Activated naive CD4-positive, alpha-beta T cell treated with anti-CD3 and anti-CD28 coated beads, Interleukin-2, amount 10 ng/mL, durations not matched to agents 7 days and 5 days (primary cell): ENCODE data around the gene BIN1.

Source experiments
- CTCF ChIA-PET: fragments of 350-600 bp; sonication (Branson Sonifier 250); formaldehyde crosslinking; loops from one replicate; lab custom pipeline; 2021; ENCODE audit warnings: antibody characterized with exemption; lab: Charles Lee
- DNase-seq: peaks from one replicate; pipeline ENCODE4 v3.0.0-alpha.2; 2020
- H3K27ac Mint-ChIP-seq: one replicate; pipeline ENCODE4 v1.8.0; 2021; ENCODE audit warnings: mild to moderate bottlenecking, moderate library complexity, mixed read lengths
- H3K27me3 Mint-ChIP-seq: one replicate; pipeline ENCODE4 v1.8.0; 2021; ENCODE audit warnings: mild to moderate bottlenecking, mixed read lengths
- H3K36me3 Mint-ChIP-seq: one replicate; pipeline ENCODE4 v1.8.0; 2021; ENCODE audit warnings: mixed read lengths
- H3K4me1 Mint-ChIP-seq: one replicate; pipeline ENCODE4 v1.8.0; 2021; ENCODE audit warnings: mixed read lengths
- H3K4me3 Mint-ChIP-seq: one replicate; pipeline ENCODE4 v1.8.0; 2021; ENCODE audit warnings: mild to moderate bottlenecking, moderate library complexity, mixed read lengths
- H3K9me3 Mint-ChIP-seq: one replicate; pipeline ENCODE4 v1.8.0; 2021; ENCODE audit warnings: mixed read lengths

Gene BIN1

GRCh38 chr2:127053731-127054603, 53.0 kb downstream of the BIN1 start:
- Mint-ChIP-seq H3K9me3 (no peaks in the 10 kb centered on the region), H3K27ac (no peak overlapping the region), H3K4me3 (no peak overlapping the region), H3K36me3 (peaks cover 15% of the 10 kb centered on the region), H3K4me1 (peaks cover 2% of the 10 kb centered on the region), H3K27me3 (no peaks in the 10 kb centered on the region)
- no peak for DNase-seq
- CTCF ChIA-PET: interaction anchor here (0.9 to 1.9 kb wide), 2 partner anchors 14 to 27 kb away, joined by 3 to 8 read pairs; no protein-coding TSS in a partner anchor

- CTCF ChIA-PET: interaction anchor here (0.6 to 1.9 kb wide), 4 partner anchors 10 to 640 kb away, joined by 3 to 8 read pairs (median 4); no protein-coding TSS in a partner anchor
- Mint-ChIP-seq H3K27ac (peak overlapping the region; percentile 54), H3K27me3 (no peaks in the 10 kb centered on the region), H3K4me3 (no peak overlapping the region), H3K36me3 (peaks cover 13% of the 10 kb centered on the region), H3K9me3 (no peaks in the 10 kb centered on the region), H3K4me1 (peaks cover 2% of the 10 kb centered on the region)
- DNase-seq: no peak
Observed at GRCh38 chr2:127052771-127053691, 53.9 kb downstream of the BIN1 start.

GRCh38 chr2:127052057-127052770, 54.7 kb downstream of the BIN1 start:
- H3K27me3 Mint-ChIP-seq: no peaks in the 10 kb centered on the region
- CTCF ChIA-PET: interaction anchor here (0.6 to 1.9 kb wide), 6 partner anchors 10 to 639 kb away, joined by 3 to 8 read pairs (median 4); no protein-coding TSS in a partner anchor
- peak overlapping the region; percentile 54 for H3K27ac Mint-ChIP-seq
- peaks cover 2% of the 10 kb centered on the region for H3K4me1 Mint-ChIP-seq
- DNase-seq: no peak
- H3K4me3 Mint-ChIP-seq: no peak overlapping the region
- no peaks in the 10 kb centered on the region for H3K9me3 Mint-ChIP-seq
- peaks cover 15% of the 10 kb centered on the region for H3K36me3 Mint-ChIP-seq

- Mint-ChIP-seq H3K4me1 (peaks cover 2% of the 10 kb centered on the region), H3K4me3 (no peak overlapping the region), H3K27me3 (no peaks in the 10 kb centered on the region), H3K9me3 (no peaks in the 10 kb centered on the region), H3K36me3 (peaks cover 15% of the 10 kb centered on the region), H3K27ac (no peak overlapping the region)
- CTCF ChIA-PET: interaction anchor here (0.9 to 1.7 kb wide), 4 partner anchors 14 to 79 kb away, joined by 3 to 4 read pairs (median 3); no protein-coding TSS in a partner anchor
- DNase-seq: peak; percentile 20
Observed at GRCh38 chr2:127051116-127052056, 55.6 kb downstream of the BIN1 start.

GRCh38 chr2:127050803-127051115, 56.2 kb downstream of the BIN1 start:
- Mint-ChIP-seq H3K36me3 (peaks cover 15% of the 10 kb centered on the region), H3K9me3 (peaks cover 1% of the 10 kb centered on the region), H3K27ac (no peak overlapping the region), H3K27me3 (no peaks in the 10 kb centered on the region), H3K4me1 (peaks cover 2% of the 10 kb centered on the region), H3K4me3 (no peak overlapping the region)
- no peak for DNase-seq
- CTCF ChIA-PET: interaction anchor here (0.9 to 1.7 kb wide), 4 partner anchors 15 to 79 kb away, joined by 3 to 4 read pairs (median 3); no protein-coding TSS in a partner anchor

GRCh38 chr2:127049927-127050802, 56.8 kb downstream of the BIN1 start:
- H3K9me3 Mint-ChIP-seq: peaks cover 1% of the 10 kb centered on the region
- H3K4me3 Mint-ChIP-seq: no peak overlapping the region
- H3K4me1 Mint-ChIP-seq: peaks cover 2% of the 10 kb centered on the region
- H3K27ac Mint-ChIP-seq: no peak overlapping the region
- no peaks in the 10 kb centered on the region for H3K27me3 Mint-ChIP-seq
- peaks cover 15% of the 10 kb centered on the region for H3K36me3 Mint-ChIP-seq
- DNase-seq: peak; percentile 70
- CTCF ChIA-PET: interaction anchor here (0.8 to 1.7 kb wide), 7 partner anchors 15 to 78 kb away, joined by 3 to 5 read pairs (median 3); no protein-coding TSS in a partner anchor

GRCh38 chr2:127048969-127049897, 57.7 kb downstream of the BIN1 start:
- Mint-ChIP-seq H3K27ac (no peak overlapping the region), H3K36me3 (peaks cover 11% of the 10 kb centered on the region), H3K27me3 (no peaks in the 10 kb centered on the region), H3K4me1 (peaks cover 2% of the 10 kb centered on the region), H3K4me3 (no peak overlapping the region), H3K9me3 (peaks cover 1% of the 10 kb centered on the region)
- CTCF ChIA-PET: interaction anchor here (0.8 to 1.5 kb wide), 4 partner anchors 17 to 77 kb away, joined by 3 to 5 read pairs (median 4); no protein-coding TSS in a partner anchor
- peak; percentile 20 for DNase-seq

- CTCF ChIA-PET: no interaction called here
- Mint-ChIP-seq H3K27me3 (no peaks in the 10 kb centered on the region), H3K9me3 (peaks cover 1% of the 10 kb centered on the region), H3K4me3 (no peak overlapping the region), H3K27ac (no peak overlapping the region), H3K36me3 (peaks cover 10% of the 10 kb centered on the region), H3K4me1 (peaks cover 2% of the 10 kb centered on the region)
- peak; percentile 16 for DNase-seq
Observed at GRCh38 chr2:127048618-127048935, 58.4 kb downstream of the BIN1 start.

GRCh38 chr2:127047716-127048617, 59.0 kb downstream of the BIN1 start:
- CTCF ChIA-PET: no interaction called here
- peaks cover 1% of the 10 kb centered on the region for H3K9me3 Mint-ChIP-seq
- H3K4me1 Mint-ChIP-seq: peaks cover 2% of the 10 kb centered on the region
- no peaks in the 10 kb centered on the region for H3K27me3 Mint-ChIP-seq
- H3K4me3 Mint-ChIP-seq: no peak overlapping the region
- peak overlapping the region; percentile 63 for H3K27ac Mint-ChIP-seq
- H3K36me3 Mint-ChIP-seq: peaks cover 9% of the 10 kb centered on the region
- peak; percentile 9 for DNase-seq

GRCh38 chr2:127047054-127047453, 59.9 kb downstream of the BIN1 start:
- H3K36me3 Mint-ChIP-seq: peaks cover 9% of the 10 kb centered on the region
- H3K27me3 Mint-ChIP-seq: no peaks in the 10 kb centered on the region
- CTCF ChIA-PET: no interaction called here
- no peak overlapping the region for H3K27ac Mint-ChIP-seq
- peaks cover 1% of the 10 kb centered on the region for H3K9me3 Mint-ChIP-seq
- DNase-seq: no peak
- peaks cover 2% of the 10 kb centered on the region for H3K4me1 Mint-ChIP-seq
- no peak overlapping the region for H3K4me3 Mint-ChIP-seq
